ENCODE results near the gene KAT2A.

- TF ChIP-seq CREB5 (CRISPR knock-in tag; IDR thresholded peaks at IDR 0.05; ENCODE audit: low read depth) (no peak), ZC3H10 (CRISPR knock-in tag; IDR thresholded peaks at IDR 0.05) (no peak), BACH2 (CRISPR knock-in tag; IDR thresholded peaks at IDR 0.05; ENCODE audit: borderline replicate concordance) (no peak)
- TF ChIP-seq, protein P1, sequence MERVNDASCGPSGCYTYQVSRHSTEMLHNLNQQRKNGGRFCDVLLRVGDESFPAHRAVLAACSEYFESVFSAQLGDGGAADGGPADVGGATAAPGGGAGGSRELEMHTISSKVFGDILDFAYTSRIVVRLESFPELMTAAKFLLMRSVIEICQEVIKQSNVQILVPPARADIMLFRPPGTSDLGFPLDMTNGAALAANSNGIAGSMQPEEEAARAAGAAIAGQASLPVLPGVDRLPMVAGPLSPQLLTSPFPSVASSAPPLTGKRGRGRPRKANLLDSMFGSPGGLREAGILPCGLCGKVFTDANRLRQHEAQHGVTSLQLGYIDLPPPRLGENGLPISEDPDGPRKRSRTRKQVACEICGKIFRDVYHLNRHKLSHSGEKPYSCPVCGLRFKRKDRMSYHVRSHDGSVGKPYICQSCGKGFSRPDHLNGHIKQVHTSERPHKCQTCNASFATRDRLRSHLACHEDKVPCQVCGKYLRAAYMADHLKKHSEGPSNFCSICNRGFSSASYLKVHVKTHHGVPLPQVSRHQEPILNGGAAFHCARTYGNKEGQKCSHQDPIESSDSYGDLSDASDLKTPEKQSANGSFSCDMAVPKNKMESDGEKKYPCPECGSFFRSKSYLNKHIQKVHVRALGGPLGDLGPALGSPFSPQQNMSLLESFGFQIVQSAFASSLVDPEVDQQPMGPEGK (CRISPR knock-in tag; IDR thresholded peaks at IDR 0.05; ENCODE audit: borderline replicate concordance): no peak
Measured at GRCh38 chr17:42071810-42072209, 49.4 kb downstream of the KAT2A start.
